Heart left ventricle (tissue), 13 donors: ENCODE measurements around the gene SMIM31.

ENCODE experiments used
- POLR2A ChIP-seq, 2 donors: fragments of 450-650 bp; IDR thresholded peaks; one replicate each; pipeline ENCODE4 v1.6.1; 2017; ENCODE audit warnings: antibody characterized with exemption in 2 of 2, mild to moderate bottlenecking in 2 of 2, moderate library complexity in 2 of 2
- TF ChIP-seq, protein P1 (sequence below), 12 donors: fragments of 200-600 bp; sonication (generic) in 4 of 12; IDR thresholded peaks; one replicate each; pipeline versions ENCODE4 v1.5.0 to v1.8.0; 2018 to 2022; ENCODE audit warnings: antibody characterized with exemption in 12 of 12, mild to moderate bottlenecking in 5 of 12
- donor health status: ischemic (EF 13 %, LVEDD 7.1; RV severe dilation, severe dysfunction).
- donor health status: DM: no; HTN: yes; CAD: no.
- donor health status: DM: no; HTN: no; CAD: no.
- donor health status: ischemic (EF 25% LVEDD 6.9; RV normal size, moderate dysfunction).
- donor health status: ischemic (EF 25% LVEDD 5.7; RV mildly dilated, moderate dysfunction).
- donor health status: ischemic (EF 35%, LVEDD 5.7; RV mildly dilated, moderate dysfunction).
- donor health status: nonischemic (EF 11% LVEDD 7.7; RV severe dilation, severe dysfunction).
- donor health status: DM: yes; HTN: yes; CAD: no.
- donor health status: PGD.
- donor health status: ischemic (EF 29% LVEDD 5.4; RV normal size, mild dysfunction).
- donor health status: nonischemic (EF 23%, LVEDD 6.1; RV moderate dilation, normal function).

DNA sequence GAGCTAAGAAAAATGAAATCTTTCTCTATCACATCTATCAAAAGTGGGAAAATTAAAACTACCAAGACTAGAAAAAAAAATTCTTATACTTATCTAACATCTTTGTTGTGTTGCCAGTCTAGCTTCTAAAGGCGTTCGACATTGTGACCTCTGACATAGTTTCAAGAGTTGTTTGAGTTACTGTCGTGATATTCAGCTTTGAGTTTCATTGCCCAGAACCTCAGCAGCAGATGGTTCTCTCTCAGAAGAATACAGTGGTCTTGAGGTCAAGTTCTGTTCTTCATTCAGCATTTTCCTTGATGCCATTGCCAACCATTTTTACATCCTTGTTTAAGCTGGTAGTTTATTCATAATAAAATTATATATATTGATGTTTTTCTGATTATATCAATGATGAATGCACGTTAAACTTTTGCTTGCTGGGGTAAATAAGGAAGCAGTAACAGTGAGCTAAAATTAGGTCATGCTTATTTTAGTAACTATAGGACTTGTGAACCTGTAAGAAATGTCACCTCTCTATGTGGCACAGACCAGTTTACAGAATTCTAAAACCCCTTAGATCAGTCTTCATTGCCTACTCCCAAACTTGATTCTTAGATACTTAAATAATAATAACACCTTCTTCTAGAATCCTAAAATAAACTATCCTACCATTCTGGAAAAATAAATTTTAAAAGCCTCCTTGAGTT, 23.1 kb upstream of the SMIM31 start:
- TF ChIP-seq POLR2A (IDR thresholded peaks at IDR 0.05) = no peak
- TF ChIP-seq, protein P1, sequence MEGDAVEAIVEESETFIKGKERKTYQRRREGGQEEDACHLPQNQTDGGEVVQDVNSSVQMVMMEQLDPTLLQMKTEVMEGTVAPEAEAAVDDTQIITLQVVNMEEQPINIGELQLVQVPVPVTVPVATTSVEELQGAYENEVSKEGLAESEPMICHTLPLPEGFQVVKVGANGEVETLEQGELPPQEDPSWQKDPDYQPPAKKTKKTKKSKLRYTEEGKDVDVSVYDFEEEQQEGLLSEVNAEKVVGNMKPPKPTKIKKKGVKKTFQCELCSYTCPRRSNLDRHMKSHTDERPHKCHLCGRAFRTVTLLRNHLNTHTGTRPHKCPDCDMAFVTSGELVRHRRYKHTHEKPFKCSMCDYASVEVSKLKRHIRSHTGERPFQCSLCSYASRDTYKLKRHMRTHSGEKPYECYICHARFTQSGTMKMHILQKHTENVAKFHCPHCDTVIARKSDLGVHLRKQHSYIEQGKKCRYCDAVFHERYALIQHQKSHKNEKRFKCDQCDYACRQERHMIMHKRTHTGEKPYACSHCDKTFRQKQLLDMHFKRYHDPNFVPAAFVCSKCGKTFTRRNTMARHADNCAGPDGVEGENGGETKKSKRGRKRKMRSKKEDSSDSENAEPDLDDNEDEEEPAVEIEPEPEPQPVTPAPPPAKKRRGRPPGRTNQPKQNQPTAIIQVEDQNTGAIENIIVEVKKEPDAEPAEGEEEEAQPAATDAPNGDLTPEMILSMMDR (IDR thresholded peaks at IDR 0.05) = no peak
